DMS114 treated with DMSO at 0.1 percent for 48 hours (cell line): ENCODE data around the gene GSTM2.
A peak's percentile ranks its signal among the peaks of the same experiment; 100 is the strongest.

Experiments used
- DNase-seq: peaks from one replicate; lab custom pipeline; 2025; ENCODE audit not compliant: unreplicated experiment; lab: John Stamatoyannopoulos, UW

The GSTM2 gene

GRCh38 chr1:109629372-109630030 lies 38.4 kb upstream of the GSTM2 start:
- no peak for DNase-seq

GRCh38 chr1:109630081-109630897 lies 37.6 kb upstream of the GSTM2 start:
- DNase-seq, result no peak

- no peak for DNase-seq
Measured at GRCh38 chr1:109630898-109631512, 36.9 kb upstream of the GSTM2 start.

- no peak for DNase-seq
Measured at GRCh38 chr1:109631513-109632505, 36.0 kb upstream of the GSTM2 start.

GRCh38 chr1:109632671-109633346 lies 35.0 kb upstream of the GSTM2 start:
- no peak for DNase-seq

- DNase-seq, result no peak
Measured at GRCh38 chr1:109634292-109634691, 33.6 kb upstream of the GSTM2 start.

- DNase-seq, result no peak
Measured at GRCh38 chr1:109634771-109635750, 32.8 kb upstream of the GSTM2 start.

GRCh38 chr1:109635862-109636200 lies 32.0 kb upstream of the GSTM2 start:
- no peak for DNase-seq

- DNase-seq, result no peak
Measured at GRCh38 chr1:109636201-109636952, 31.5 kb upstream of the GSTM2 start.

GRCh38 chr1:109637446-109637845 lies 30.4 kb upstream of the GSTM2 start:
- DNase-seq, result no peak

- DNase-seq, result no peak
Measured at GRCh38 chr1:109639063-109639840, 28.6 kb upstream of the GSTM2 start.

GRCh38 chr1:109639841-109640184 lies 28.0 kb upstream of the GSTM2 start:
- DNase-seq, result no peak

- DNase-seq, result peak; percentile 54
Measured at GRCh38 chr1:109640285-109640865, 27.5 kb upstream of the GSTM2 start.

GRCh38 chr1:109641078-109641740 lies 26.6 kb upstream of the GSTM2 start:
- no peak for DNase-seq

GRCh38 chr1:109641861-109642260 lies 26.0 kb upstream of the GSTM2 start:
- DNase-seq, result no peak

- no peak for DNase-seq
Measured at GRCh38 chr1:109642626-109643025, 25.2 kb upstream of the GSTM2 start.
